GM23338 (cell line): Measurements from ENCODE around the gene CCDC188. TPM values are rescaled to one million over a fixed set of nuclear protein-coding genes. Genes with fewer than 3 reads are reported as not detected.
A peak's percentile ranks its signal among the peaks of the same experiment; 100 is the strongest.

Experiments used
- ATAC-seq: fragments of 200-7000 bp; cut with Tn5 transposase; 3 replicates; pipeline ENCODE4 v1.9.1; 2020
- DNase-seq: peaks from one replicate; pipeline ENCODE4 v3.0.0-alpha.2; 2015; ENCODE audit warnings: low spot score
- H2AFZ ChIP-seq: fragments of 200-600 bp; sonication (generic); 2 replicates; pipeline ENCODE4 v1.8.0; 2016; ENCODE audit warnings: antibody characterized with exemption, mild to moderate bottlenecking, moderate library complexity
- H3F3A ChIP-seq: fragments of 200-600 bp; sonication (generic); replicated peaks from 2 replicates; pipeline ENCODE4 v1.8.0; 2017; ENCODE audit warnings: antibody characterized with exemption, mixed run types, low read depth
- H3K27ac ChIP-seq: fragments of 200-600 bp; sonication (generic); 2 replicates; pipeline ENCODE4 v1.6.1; 2016; ENCODE audit warnings: low read depth
- H3K27me3 ChIP-seq: fragments of 200-600 bp; sonication (generic); 2 replicates; pipeline ENCODE4 v1.8.0; 2016; ENCODE audit warnings: mild to moderate bottlenecking, mixed run types, moderate library complexity; ENCODE audit not compliant: insufficient read depth
- H3K36me3 ChIP-seq: fragments of 200-600 bp; sonication (generic); 2 replicates; pipeline ENCODE4 v1.8.0; 2016; ENCODE audit warnings: mild to moderate bottlenecking; ENCODE audit not compliant: insufficient read depth
- H3K4me1 ChIP-seq: fragments of 200-600 bp; sonication (generic); 2 replicates; pipeline ENCODE4 v1.8.0; 2016; ENCODE audit warnings: mild to moderate bottlenecking, moderate library complexity; ENCODE audit not compliant: insufficient read depth
- H3K4me2 ChIP-seq: fragments of 200-600 bp; sonication (generic); 2 replicates; pipeline ENCODE4 v1.7.1; 2017; ENCODE audit warnings: mixed run types
- H3K4me3 ChIP-seq: fragments of 200-600 bp; sonication (generic); 2 replicates; pipeline ENCODE4 v1.6.1; 2016; ENCODE audit warnings: mixed run types
- H3K79me2 ChIP-seq: fragments of 200-600 bp; sonication (generic); replicated peaks from 2 replicates; pipeline ENCODE4 v1.8.0; 2017; ENCODE audit warnings: mild to moderate bottlenecking; ENCODE audit not compliant: insufficient read depth
- H3K9me2 ChIP-seq: fragments of 200-600 bp; sonication (generic); 2 replicates; pipeline ENCODE4 v1.8.0; 2017; ENCODE audit not compliant: insufficient read depth
- H4K20me1 ChIP-seq: fragments of 200-600 bp; sonication (generic); replicated peaks from 2 replicates; pipeline ENCODE4 v1.8.0; 2017; ENCODE audit warnings: mild to moderate bottlenecking; ENCODE audit not compliant: insufficient read depth
- H3K27ac Mint-ChIP-seq: 2 replicates; pipeline ENCODE4 v1.8.0; 2020; ENCODE audit warnings: inconsistent platforms, mild to moderate bottlenecking, moderate library complexity, mixed read lengths
- H3K27me3 Mint-ChIP-seq: 3 replicates; pipeline ENCODE4 v1.8.0; 2022; ENCODE audit warnings: low read depth, mild to moderate bottlenecking, moderate library complexity, mixed read lengths, inconsistent platforms; ENCODE audit not compliant: insufficient read depth, poor library complexity
- H3K36me3 Mint-ChIP-seq: 3 replicates; pipeline ENCODE4 v1.8.0; 2021; ENCODE audit warnings: low read depth, mild to moderate bottlenecking, inconsistent platforms, moderate library complexity, mixed read lengths
- H3K4me1 Mint-ChIP-seq: 3 replicates; pipeline ENCODE4 v1.8.0; 2020; ENCODE audit warnings: mild to moderate bottlenecking, inconsistent platforms, mixed read lengths
- H3K4me3 Mint-ChIP-seq: 3 replicates; pipeline ENCODE4 v1.8.0; 2021; ENCODE audit warnings: moderate library complexity, mild to moderate bottlenecking, inconsistent platforms, mixed read lengths
- H3K9me3 Mint-ChIP-seq: 3 replicates; pipeline ENCODE4 v1.8.0; 2020; ENCODE audit warnings: moderate library complexity, mild to moderate bottlenecking, inconsistent platforms, mixed read lengths
- CREB1 ChIP-seq: fragments of 250-450 bp; sonication (Bioruptor Pico); IDR thresholded peaks from 2 replicates; pipeline ENCODE4 v1.5.0; 2020; ENCODE audit warnings: low read depth, mild to moderate bottlenecking, moderate library complexity
- EZH2phosphoT487 ChIP-seq: fragments of 200-600 bp; sonication (generic); IDR thresholded peaks from one replicate; pipeline ENCODE4 v1.8.1; 2018; ENCODE audit warnings: antibody characterized with exemption; ENCODE audit not compliant: unreplicated experiment
- JUNB ChIP-seq: IDR thresholded peaks from one replicate; pipeline ENCODE4 v1.6.1; 2016; ENCODE audit warnings: antibody characterized with exemption; ENCODE audit not compliant: unreplicated experiment
- NANOG ChIP-seq: IDR thresholded peaks from 2 replicates; pipeline ENCODE4 v1.6.1; 2016; ENCODE audit warnings: antibody characterized with exemption, borderline replicate concordance
- REST ChIP-seq: IDR thresholded peaks from one replicate; pipeline ENCODE4 v1.6.1; 2018; ENCODE audit warnings: antibody characterized with exemption; ENCODE audit not compliant: unreplicated experiment
- ZNF462 ChIP-seq: fragments of 250-450 bp; sonication (Bioruptor Pico); IDR thresholded peaks from 2 replicates; pipeline ENCODE4 v1.5.0; 2020; ENCODE audit warnings: mild to moderate bottlenecking, moderate library complexity
- polyA plus RNA-seq: library from polyadenylated mRNA; unstranded; fragments of >200 nt; fragmentation: Nextera tagmentation; extraction: Ambion mirVana; gene quantifications from 2 replicates; pipeline ENCODE4 v1.2.1, GENCODE V29; 2016
- total RNA-seq: library from RNA; depleted of rRNA; stranded (reverse); fragments of >200 nt; shearing (Covaris generic); gene quantifications from 2 replicates; pipeline ENCODE4 v1.2.3, GENCODE V29; 2014

CCDC188 gene
- total and polyA plus RNA-seq, 2 experiments from 2014 or later = not detected

- no peak for TF ChIP-seq REST
Observed at GRCh38 chr22:20178075-20178914, 27.4 kb upstream of the CCDC188 start (continued).

- H3K9me3 Mint-ChIP-seq = no peaks in the 10 kb centered on the region
- no peak overlapping the region for H3K27ac Mint-ChIP-seq
Observed at GRCh38 chr22:20177217-20177911, 26.5 kb upstream of the CCDC188 start.

More at GRCh38 chr22:20177217-20177911, 26.5 kb upstream of the CCDC188 start:
- Histone ChIP-seq H3K27ac (no peak overlapping the region), H3K4me3 (no peak overlapping the region), H3F3A (no peaks in the 10 kb centered on the region), H3K9me2 (no peaks in the 10 kb centered on the region), H3K4me1 (no peaks in the 10 kb centered on the region), H3K36me3 (no peaks in the 10 kb centered on the region), H3K27me3 (no peaks in the 10 kb centered on the region), H4K20me1 (no peaks in the 10 kb centered on the region), H3K4me2 (no peak overlapping the region), H2AFZ (peak overlapping the region; percentile 72; the same call in 1 of the 2 replicates), H3K79me2 (no peaks in the 10 kb centered on the region)
- DNase-seq = no peak
- no peak for TF ChIP-seq JUNB
- no peak for TF ChIP-seq EZH2phosphoT487
- no peak for TF ChIP-seq ZNF462 (CRISPR knock-in tag)
- no peak for TF ChIP-seq NANOG
- TF ChIP-seq CREB1 = no peak
- H3K4me3 Mint-ChIP-seq = no peak overlapping the region
- peaks cover 14% of the 10 kb centered on the region for H3K27me3 Mint-ChIP-seq
- H3K4me1 Mint-ChIP-seq = no peaks in the 10 kb centered on the region
- no peaks in the 10 kb centered on the region for H3K36me3 Mint-ChIP-seq
- ATAC-seq = no peak
